Sciatic nerve (tissue), 2 donors: Measurements from ENCODE around the gene PLSCR4. TPM values are rescaled to one million over a fixed set of nuclear protein-coding genes. Genes with fewer than 3 reads are reported as not detected.

Experiments used
- ATAC-seq: fragments of 200-7000 bp; cut with Tn5 transposase; one replicate; pipeline ENCODE4 v1.9.1; 2020; ENCODE audit warnings: mild to moderate bottlenecking, moderate library complexity
- DNase-seq: peaks from one replicate; pipeline ENCODE4 v3.0.0-alpha.2; 2020; ENCODE audit warnings: low spot score
- intact Hi-C: fragments of 100-400 bp; cut with DNase I; formaldehyde crosslinking; loops from one replicate; pipeline ENCODE4 v1.14.2; 2022
- total RNA-seq: library from RNA; stranded (reverse); fragmentation: NEBNext Ultra II Directional; extraction: Animal tissue kit (Norgen Biotek cat#: 25700); gene quantifications from one replicate; pipeline ENCODE4 v1.2.1, GENCODE V29; 2021
- donor health status: DM: no; HTN: no; CAD: no.
- donor health status: DM: no; HTN: no; CAD: no.

PLSCR4 gene
- total RNA-seq, 1 donor from 2014 or later = 242 TPM

DNA sequence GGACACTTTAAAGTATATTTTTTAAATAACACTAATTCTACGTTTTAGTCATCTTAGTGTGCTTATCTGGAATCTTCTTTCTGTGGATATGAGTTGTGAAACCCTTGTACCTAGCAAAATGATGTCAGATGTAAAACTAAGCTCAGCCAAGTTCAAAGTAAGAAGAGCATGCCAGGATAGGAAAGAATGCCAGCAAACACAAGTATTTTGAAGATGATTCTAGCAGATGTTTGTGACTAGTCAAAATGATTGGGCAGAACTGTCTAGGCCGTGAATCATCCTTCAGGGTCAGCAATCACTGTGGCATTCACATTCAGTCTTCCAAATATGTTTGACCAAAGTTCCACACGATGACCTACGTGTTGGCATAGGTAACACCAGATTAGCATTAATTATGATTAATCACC, 84.5 kb downstream of the PLSCR4 start:
- intact Hi-C loops = no loop called here
- DNase-seq = no peak
- peak; percentile 74 for ATAC-seq

DNA sequence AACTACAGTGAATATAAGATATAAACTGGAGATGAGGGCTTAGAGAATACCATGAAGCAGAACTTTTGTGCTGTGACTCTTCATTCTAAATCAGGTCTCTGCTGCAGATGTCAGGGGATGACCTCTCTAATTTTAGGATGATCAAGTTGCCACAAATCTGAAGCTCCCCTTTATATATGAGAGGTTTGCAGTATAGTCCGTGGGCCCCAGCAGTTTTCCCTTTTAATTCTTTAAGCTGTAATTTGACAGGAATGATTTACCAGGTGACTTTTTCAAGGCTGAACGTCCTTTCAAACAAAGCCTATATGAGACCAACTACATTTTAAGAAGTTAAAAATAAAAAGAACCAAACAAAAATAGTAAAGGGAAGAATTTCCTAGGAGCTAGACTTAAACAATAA, 85.0 kb downstream of the PLSCR4 start:
- no peak for ATAC-seq

DNA sequence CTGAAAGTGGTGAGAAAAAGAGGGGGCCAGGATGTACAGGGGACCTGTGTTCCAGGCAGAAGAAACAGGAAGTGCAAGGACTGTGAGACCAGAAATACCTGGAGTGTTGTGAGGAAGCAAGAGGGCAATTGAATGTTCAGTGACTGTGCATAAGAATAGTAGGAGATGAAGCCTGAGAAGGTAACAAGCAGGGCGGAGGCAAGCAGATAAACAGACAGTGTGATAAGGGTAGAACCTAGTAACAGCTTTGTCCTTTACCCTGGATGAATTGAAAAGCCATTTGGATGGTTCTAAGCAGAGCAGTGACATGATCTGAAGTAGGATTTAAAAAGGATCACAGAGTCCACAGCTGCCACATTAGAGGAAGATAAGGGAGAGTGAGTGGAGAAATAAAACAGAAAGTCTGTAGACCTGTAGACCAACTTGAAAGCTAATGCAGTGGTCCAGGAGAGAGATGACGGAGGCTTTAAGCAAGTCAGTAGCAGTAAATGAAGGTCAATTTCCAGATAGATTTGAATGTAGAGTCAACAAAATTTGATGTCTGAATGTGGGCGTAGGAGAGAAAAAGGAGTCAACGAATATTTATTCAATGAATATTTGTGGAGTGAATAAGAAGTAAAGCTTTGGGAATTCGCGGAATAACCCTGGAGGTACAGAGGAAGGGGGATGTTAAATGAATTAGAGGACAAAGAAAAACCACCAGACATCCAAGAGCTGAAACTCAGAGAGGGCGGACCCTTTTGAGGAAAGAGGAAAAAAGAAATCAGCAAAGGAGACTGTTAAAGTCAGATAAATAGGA, 85.7 kb downstream of the PLSCR4 start:
- intact Hi-C loops = no loop called here
- no peak for ATAC-seq
- no peak for DNase-seq

More for the DNA sequence above, 85.0 kb downstream of the PLSCR4 start:
- no peak for DNase-seq
- intact Hi-C loops = no loop called here

DNA sequence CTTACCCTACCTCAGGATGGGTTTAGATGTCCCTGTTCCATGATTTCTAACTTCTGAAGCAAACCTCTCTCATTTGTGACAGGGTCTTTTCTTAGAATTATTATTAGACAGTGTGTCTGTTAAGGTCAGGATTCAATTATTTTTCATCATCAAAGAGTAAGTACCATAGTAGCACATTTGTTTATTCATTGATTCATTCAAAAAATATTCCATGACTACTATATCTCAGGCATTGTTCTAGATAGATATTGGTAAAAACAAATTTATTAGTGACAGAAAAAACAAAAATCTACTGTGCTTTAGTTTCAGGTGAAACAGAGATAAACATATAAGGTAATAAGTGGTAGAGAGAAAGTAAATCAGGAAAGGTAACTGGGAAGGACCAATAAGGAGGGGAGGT, 86.4 kb downstream of the PLSCR4 start:
- no peak for DNase-seq
- intact Hi-C loops = no loop called here
- ATAC-seq = no peak

DNA sequence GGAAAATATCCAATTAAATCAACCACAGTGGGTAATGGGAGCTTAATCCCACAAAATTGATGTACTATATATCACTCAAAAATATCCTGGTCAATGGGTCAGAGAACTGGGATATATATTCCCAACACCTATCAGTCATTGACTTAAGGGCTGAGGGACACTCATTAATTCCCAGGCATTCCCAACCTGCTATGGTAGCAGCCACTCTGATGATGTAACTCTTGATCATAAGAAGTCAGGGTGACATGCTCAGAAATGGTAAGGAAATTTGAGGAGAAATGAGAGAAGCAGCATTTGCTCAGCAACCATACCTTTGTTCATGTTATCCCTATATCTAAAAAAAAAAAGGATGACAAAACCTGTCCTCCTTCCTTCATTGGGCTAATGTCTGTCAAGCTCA, 86.8 kb downstream of the PLSCR4 start:
- DNase-seq = no peak
- intact Hi-C loops = no loop called here

DNA sequence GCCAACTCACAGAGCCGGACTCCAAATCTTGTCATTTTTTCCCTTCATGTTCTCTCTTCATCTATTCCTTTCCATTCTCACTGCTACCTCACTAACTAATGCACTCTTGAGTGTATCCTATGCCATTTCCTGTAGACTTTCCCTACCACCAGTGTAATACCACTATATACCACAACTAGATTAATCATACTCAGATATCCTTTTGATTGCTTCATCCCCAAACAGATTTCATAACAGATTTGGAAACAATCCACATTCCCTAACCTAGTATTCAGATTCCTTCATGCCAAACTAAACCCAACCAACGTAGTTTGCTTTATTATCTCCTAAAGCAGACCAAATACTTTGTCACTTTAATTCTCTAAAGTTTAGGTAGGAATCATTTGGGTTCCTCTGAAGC, 87.3 kb downstream of the PLSCR4 start:
- ATAC-seq (peak; percentile 9), DNase-seq (no peak)
- intact Hi-C loops = no loop called here

More for the DNA sequence above, 86.8 kb downstream of the PLSCR4 start:
- no peak for ATAC-seq

DNA sequence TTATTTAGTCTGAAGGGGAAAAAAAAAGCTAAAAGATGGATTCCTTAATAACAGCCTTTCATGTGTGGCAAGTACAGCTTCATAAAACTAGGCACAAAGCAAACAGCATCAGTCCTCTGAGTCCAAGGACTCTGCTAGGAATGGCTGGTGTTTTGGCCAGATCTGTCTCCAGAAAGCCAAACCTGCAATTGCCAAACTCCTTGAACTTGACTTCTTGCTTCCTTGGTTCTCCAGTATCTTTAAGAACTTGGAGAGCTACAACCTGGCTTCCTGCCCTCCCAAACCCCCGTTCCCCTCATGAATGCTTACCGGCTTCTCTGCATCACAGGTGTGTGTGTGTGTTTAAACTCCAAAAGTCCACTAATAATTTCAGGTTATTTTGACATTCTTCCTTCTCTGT, 88.3 kb downstream of the PLSCR4 start:
- intact Hi-C loops = no loop called here
- no peak for ATAC-seq

DNA sequence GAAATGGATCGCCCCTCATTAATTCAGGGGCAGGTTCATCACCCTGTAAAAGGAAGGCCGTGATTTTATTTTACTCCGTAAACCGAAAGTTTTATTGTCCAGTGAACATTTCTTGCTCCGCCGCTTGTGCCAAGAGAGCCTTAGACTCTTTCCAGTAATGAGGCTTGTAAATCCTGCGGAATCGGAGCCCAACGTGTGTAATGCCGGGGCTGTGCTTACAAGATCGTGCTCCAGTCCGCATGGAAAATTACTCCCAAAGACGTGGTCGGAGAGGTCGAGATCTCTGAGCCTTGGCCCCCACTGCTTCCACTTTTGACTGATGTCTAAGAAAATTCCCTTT, 89.3 kb downstream of the PLSCR4 start:
- DNase-seq (peak; percentile 68), ATAC-seq (peak; percentile 35)
- intact Hi-C loops = no loop called here

More for the DNA sequence above, 88.3 kb downstream of the PLSCR4 start:
- no peak for DNase-seq

DNA sequence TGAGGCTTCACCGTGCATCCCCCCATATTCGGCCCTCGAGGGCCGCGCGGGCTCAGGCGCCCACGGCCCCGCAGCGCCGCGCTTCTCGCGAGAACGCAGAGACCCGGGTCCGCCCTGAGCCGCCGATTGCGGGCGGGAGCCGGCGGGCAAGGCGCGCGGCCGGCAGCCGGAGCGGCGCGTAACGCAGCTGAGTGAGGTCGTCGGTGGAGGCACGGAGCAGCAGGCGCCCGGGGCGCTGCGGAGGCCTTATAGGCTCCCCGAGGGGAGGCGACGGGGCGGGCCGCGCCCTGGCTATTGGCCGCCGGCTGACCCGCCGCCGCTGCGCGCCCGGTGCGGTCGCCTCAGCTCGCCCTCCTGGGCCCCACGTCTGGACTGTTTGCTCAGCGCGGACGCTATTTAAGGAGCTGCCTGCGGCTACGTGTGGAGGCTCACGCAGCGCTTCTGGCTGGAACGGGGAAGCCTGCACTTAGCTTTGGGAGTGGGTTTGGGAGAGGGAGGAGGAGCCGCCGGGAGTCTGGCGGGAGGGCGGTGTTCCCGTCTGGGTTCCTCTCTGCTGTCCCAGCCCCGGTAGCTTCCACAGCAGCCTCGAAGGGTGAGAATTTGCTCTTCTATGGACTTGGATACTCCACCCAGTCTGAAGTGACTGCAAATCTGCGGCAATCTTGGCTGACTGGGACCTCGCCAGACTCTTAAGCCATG, 89.8 kb downstream of the PLSCR4 start, which contains the start of gene PLOD2:
PLOD2 (minus strand) TSS at position 221 of the 699 bp plus-strand sequence; CDS start at position 26, 195 bp downstream.
- ATAC-seq (peak; percentile 66), DNase-seq (peak; percentile 79)
- intact Hi-C loops = no loop called here

DNA sequence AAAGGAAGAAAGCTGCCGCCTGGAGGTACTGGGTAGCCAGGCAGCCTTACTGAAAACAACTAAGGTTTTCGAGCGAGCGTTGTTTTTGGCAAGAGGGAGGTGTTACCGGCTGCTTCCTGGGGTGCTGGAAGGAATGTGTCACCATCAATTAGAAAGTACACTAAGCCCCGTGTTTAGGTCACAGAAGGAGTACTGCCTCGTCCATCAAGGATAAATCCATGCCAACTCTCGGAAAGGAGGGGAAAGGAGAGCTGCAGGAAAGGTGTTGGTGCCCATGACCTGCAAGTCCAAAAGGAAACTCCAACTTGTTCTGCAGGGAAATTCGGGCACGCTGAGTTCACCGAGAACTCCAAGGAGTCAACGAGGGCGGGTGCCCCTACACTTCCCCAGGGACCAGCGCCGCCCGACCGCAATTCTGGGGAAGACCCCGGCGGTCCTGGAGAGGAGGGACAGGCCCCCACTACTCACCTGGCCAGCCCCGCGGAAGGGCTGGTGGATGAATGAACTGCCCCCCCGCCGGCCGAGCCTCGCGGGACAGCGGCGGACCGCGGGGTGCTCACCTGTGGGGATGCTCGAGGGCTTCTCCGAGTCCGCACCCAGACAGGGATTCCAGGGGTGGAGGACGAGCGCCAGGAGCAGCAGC, 90.5 kb downstream of the PLSCR4 start:
- intact Hi-C loops = no loop called here
- ATAC-seq = peak; percentile 68
- peak; percentile 67 for DNase-seq

DNA sequence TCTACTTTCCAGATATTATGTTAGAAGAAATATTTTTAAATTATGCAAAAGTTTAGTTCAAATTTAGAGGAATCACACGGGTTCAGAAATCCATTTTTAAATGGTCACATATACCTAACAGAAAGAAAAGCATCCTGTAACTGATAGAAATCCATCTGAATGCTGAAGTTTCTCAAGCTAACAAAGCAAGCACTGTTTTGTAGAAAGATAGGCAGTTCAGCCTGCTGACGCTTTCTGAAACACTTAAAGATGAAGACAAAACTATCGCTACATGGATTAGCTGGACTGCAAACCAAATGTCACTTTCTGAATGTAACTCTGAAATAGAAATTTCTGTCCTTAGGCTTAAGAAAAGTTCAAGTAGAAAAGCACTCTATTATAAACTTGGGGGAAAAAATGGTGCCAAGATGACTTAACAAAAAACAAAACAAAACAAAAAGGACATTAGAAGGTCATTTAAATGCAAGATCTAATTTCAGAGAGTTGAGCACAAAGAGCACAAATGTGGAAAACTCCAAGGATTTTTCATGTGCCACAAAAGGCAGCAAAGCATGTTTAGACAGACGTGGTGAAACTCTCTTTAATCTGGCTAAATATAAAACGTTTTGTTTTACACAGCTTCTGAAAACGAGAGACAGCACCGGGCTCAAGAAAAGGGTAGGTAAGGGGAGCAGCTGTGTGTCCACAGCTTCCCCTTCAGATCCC, 91.1 kb downstream of the PLSCR4 start:
- ATAC-seq (no peak), DNase-seq (no peak)
- intact Hi-C loops = no loop called here

DNA sequence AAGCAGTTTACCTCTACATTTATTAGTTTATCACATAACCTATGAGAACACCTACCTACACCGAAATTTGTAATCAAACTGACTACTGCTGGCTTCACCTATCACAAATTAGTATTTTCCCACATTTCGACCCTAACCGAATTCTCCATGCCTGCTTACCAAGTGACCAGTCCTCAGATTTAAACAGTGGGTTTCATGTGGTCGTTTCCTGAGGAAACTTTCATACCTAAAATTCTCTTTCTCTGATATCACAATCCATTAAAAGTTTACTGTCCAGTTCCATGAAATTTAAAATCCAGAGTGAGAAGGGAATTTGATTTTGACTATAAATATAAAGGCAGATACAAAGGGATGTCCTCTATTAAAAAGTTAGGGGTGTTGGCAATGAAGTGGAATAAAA, 91.9 kb downstream of the PLSCR4 start:
- intact Hi-C loops = no loop called here
- no peak for ATAC-seq
- no peak for DNase-seq

DNA sequence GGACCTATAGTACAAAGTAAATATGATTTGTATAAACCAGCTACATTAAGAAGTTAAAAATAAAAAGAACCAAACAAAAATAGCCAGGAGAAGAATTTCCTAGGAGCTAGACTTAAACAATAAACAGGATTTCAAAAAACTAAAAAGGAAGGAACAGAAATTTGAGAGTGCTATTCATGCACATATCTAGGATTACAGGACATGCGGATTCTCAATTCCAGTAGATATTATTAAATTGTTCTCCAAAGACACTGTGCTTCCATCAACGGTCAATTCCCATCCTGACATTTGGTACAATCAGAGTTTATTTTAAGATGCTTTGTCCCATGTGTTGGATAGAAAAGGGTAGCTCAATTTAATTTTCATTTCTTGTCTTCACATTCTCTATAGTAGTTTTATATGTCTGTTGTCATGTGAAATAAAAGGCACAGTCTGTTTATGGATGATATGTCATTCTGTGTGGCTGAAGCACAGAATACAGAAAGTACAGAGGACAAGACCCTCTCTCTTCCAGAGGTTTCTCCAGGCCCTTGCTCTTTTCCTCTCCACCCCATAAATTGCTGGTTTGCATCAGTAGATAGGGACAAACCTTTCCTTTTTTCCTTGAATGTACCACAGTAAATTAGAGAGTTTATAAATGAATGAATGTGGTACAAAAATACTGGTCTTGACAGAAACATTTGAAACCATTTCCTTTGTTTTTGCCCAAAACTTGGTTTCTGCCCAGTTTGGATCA, 93.4 kb downstream of the PLSCR4 start:
- DNase-seq = no peak
- no peak for ATAC-seq

DNA sequence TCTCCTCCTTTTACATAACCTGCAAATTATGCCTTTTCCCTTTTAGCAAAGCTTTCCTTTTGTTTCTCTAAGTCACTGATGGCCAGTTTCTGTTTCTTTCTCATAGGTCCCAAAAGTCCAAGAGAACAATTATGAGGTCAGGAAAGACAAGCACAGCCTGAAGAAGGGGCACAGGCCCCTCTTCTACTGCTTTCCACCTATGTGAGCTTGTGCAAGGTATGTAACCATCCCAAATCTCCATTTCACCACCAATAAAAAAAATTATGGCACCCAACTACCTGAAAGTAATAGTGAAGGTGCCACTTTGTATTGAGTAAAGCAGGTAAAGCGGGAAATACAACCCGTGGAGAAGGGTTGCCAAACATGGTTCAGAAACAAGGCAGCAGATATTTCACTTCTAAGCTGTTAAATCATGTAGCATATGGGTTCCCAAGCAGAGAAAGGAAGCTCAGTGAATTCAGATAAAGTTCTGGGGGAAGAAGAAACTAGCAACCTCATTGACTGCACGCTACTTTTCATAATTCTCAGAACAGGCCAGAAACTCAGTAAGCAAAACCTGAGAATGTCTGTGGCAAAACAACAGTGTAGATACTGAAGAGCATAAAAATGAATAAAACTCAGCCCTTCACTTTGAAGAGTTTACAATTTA, 94.1 kb downstream of the PLSCR4 start:
- intact Hi-C loops = no loop called here
- ATAC-seq (no peak), DNase-seq (no peak)

More for the DNA sequence above, 93.4 kb downstream of the PLSCR4 start:
- intact Hi-C loops = no loop called here

DNA sequence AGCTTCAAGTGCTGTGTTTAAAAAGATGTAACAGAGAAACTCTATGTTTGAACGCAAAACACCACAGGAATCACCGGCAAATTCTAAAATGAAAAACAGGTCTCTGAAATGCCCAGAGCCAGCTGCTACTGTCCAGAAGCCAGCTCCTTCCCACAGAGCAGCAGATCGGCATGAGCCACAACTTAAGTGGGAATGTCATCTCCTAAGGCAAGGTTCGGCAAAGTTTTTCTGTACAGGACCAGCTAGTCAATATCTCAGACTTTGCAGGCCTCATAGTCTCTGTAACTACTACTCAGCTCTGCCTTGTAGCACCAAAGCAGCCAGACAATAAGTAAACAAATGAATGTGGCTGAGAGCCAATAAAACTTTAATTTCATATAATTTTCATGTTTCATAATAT, 94.8 kb downstream of the PLSCR4 start:
- DNase-seq (no peak), ATAC-seq (peak; percentile 39)
- intact Hi-C loops = no loop called here

DNA sequence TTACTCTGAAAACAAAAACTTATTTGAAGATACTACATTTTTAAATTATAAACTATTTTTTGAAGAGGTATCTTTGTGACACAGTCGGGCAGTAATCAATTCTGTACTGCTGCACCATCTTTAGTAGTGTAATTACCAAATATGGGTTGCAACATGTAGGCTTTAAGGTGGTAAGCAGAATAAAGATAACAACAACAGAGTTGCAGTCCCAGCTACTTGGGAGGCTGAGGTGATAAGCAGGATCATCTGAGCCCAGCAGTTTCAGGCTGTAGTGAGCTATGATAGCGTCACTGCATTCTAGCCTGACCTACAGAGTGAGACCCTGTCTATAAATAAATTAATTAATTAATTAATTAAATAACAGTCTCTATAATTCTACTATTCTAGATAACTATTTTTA, 95.9 kb downstream of the PLSCR4 start:
- no peak for ATAC-seq
- intact Hi-C loops = no loop called here
- DNase-seq = no peak

DNA sequence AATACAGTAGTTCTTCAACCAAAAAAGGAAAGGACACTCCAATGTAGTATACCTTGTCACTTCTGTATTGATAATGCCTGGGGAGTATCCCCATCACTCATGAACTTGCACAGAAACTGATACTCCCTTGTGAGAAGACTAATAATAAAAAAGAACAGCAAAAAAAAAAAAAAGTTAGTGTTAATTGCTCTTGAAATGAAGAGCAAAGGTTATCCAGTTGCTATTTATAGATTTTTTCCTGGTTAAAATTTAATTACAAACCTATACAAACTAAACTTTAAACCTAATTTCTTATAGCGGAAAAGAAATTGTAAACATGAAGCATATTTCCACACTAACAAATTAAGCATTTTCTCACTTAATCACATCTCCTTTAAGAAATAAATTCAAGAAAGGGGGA, 96.6 kb downstream of the PLSCR4 start:
- DNase-seq (no peak), ATAC-seq (no peak)
- intact Hi-C loops = no loop called here

DNA sequence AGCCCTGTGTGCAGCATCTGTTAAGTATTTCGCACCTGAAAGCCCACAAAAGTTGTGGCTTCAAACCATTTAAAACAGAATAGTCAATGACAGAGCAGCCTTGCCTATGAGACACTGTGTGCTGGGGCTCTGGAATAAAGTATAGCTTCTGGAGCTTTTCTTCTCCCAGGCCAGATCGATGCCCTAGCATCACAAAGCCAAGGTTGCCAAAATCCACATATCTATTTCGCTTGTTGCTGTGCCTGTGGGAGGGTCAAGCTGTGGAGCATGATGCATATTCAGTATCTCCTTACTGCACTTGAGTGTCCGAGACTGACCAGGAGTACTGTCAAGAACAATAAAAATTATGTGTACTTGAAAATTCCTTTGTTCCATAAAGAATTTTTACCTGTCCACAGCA, 97.5 kb downstream of the PLSCR4 start:
- DNase-seq (no peak), ATAC-seq (no peak)
- intact Hi-C loops = no loop called here
